ENCODE results near the gene EP400. TPM values are rescaled to one million over a fixed set of nuclear protein-coding genes. Genes with fewer than 3 reads are reported as not detected.
A peak's percentile ranks its signal among the peaks of the same experiment; 100 is the strongest.

Gene EP400
- total and polyA plus RNA-seq, 2 of the 4 experiments (the other 2 are of a cell fraction), result 4.3 to 11.4 TPM

- H3K36me3 ChIP-seq (ENCODE audit: control insufficient read depth, insufficient read depth, low read length), result peaks cover 14% of the 10 kb centered on the region
- no peaks in the 10 kb centered on the region for H3K27me3 ChIP-seq (ENCODE audit: control insufficient read depth, insufficient read depth, low read length)
- BruUV-seq (replicated peaks), result no TSS peak
- peak overlapping the region; percentile 9 for H2AK9ac ChIP-seq (replicated peaks; ENCODE audit: low read depth, low read length, poor library complexity)
- H3K56ac ChIP-seq (ENCODE audit: extremely low read depth, insufficient read depth, low read length), result no peak overlapping the region
- no peak overlapping the region for H3K4me3 ChIP-seq (ENCODE audit: insufficient read depth, low read depth, low read length)
- ChIA-PET CTCF (no interaction called here), POLR2A (ENCODE audit: unreplicated experiment) (no interaction called here)
- no peaks in the 10 kb centered on the region for H3K9me3 ChIP-seq (ENCODE audit: control insufficient read depth, insufficient read depth, low read length)
- H2BK5ac ChIP-seq (ENCODE audit: low read depth, low read length, poor library complexity, severe bottlenecking), result no peak overlapping the region
- no peak overlapping the region for H3K9ac ChIP-seq (ENCODE audit: low read depth, low read length)
- DNase-seq, result no peak
- H3K4ac ChIP-seq (ENCODE audit: low read depth, low read length), result no peak overlapping the region
- H4K5ac ChIP-seq (ENCODE audit: low read depth, low read length), result no peak overlapping the region
- intact Hi-C loops (cut with micrococcal nuclease) (no loop called here), in situ Hi-C loops (cut with MboI; ENCODE audit: low sequenced_read_pairs) (no loop called here), dilution Hi-C loops (cut with HindIII; ENCODE audit: low sequenced_read_pairs, unreplicated experiment) (no loop called here)
- H3K18ac ChIP-seq (ENCODE audit: low read depth, low read length), result no peak overlapping the region
- H3K79me1 ChIP-seq (ENCODE audit: low read depth in 1 of 2, low read length in 2 of 2), result peaks cover 9 to 10% of the 10 kb centered on the region in 2 experiments; a peak in 3 of 4 replicates
- no peak overlapping the region for H3K27ac ChIP-seq (ENCODE audit: insufficient read depth, low read length)
- no peak overlapping the region for H3K23ac ChIP-seq (ENCODE audit: low read depth, low read length)
- H4K8ac ChIP-seq (ENCODE audit: low read depth in 2 of 2, low read length in 2 of 2), result no peak overlapping the region
- no CpG with 5 or more reads among the region's 6 CpGs for WGBS, 2 experiments (ENCODE audit: extremely low coverage in 2 of 2, insufficient read length in 1 of 2)
- H2BK15ac ChIP-seq (ENCODE audit: low read depth, low read length), result no peak overlapping the region
- no peak overlapping the region for H2AFZ ChIP-seq (replicated peaks; ENCODE audit: low read length, poor library complexity)
- H3K9me1 ChIP-seq (ENCODE audit: insufficient read depth, low read length), result peaks cover 4% of the 10 kb centered on the region; the same call in 1 of the 2 replicates
- ATAC-seq (ENCODE audit: low read depth), result no peak
- H3K14ac ChIP-seq (replicated peaks; ENCODE audit: low read depth, low read length), result no peak overlapping the region
- TF ChIP-seq MAZ (IDR thresholded peaks at IDR 0.05; ENCODE audit: borderline replicate concordance, low read depth, low read length) (no peak), RFX5 (IDR thresholded peaks at IDR 0.05; ENCODE audit: low read depth, low read length) (no peak), CEBPB (IDR thresholded peaks at IDR 0.05; ENCODE audit: low read depth, low read length) (no peak), SMC3 (IDR thresholded peaks at IDR 0.05; ENCODE audit: low read depth, low read length) (no peak), USF2 (IDR thresholded peaks at IDR 0.05; ENCODE audit: low read depth, low read length) (no peak), RCOR1 (IDR thresholded peaks at IDR 0.05; ENCODE audit: insufficient replicate concordance, low read length) (no peak)
- no peak overlapping the region for H3K4me2 ChIP-seq (ENCODE audit: low read depth, low read length)
- H2BK20ac ChIP-seq (ENCODE audit: low read depth, low read length), result no peak overlapping the region
- peaks cover 2% of the 10 kb centered on the region for H3K4me1 ChIP-seq (ENCODE audit: control insufficient read depth, insufficient read depth, low read length)
- no peak overlapping the region for H2AK5ac ChIP-seq (ENCODE audit: low read depth, low read length)
- no peak overlapping the region for H4K91ac ChIP-seq (ENCODE audit: insufficient read depth, low read depth, low read length)
- H2BK120ac ChIP-seq (ENCODE audit: low read depth, low read length), result no peak overlapping the region
- peaks cover 12% of the 10 kb centered on the region for H4K20me1 ChIP-seq (ENCODE audit: insufficient read depth, low read length)
These were observed 3.0 kb upstream of the EP400 start for GRCh38 chr12:131946757-131947156.
